Gastrocnemius medialis (tissue), 4 donors: Measurements from ENCODE around the gene CAMK2D. TPM values are rescaled to one million over a fixed set of nuclear protein-coding genes. Genes with fewer than 3 reads are reported as not detected.
A peak's percentile ranks its signal among the peaks of the same experiment; 100 is the strongest.

Experiments
- ATAC-seq, 2 donors: fragments of 150-250 bp; one replicate each; pipeline ENCODE4 v1.9.1; 2016
- DNase-seq, 2 donors: peaks; one replicate each; pipeline ENCODE4 v3.0.0-alpha.2; 2019
- H3K27ac ChIP-seq, 4 donors: fragments of 200-600 bp; sonication (generic); 1 replicate in 1 of 4; 2 replicates in 3 of 4; pipeline ENCODE4 v1.5.1; 2016 to 2018; ENCODE audit warnings: mild to moderate bottlenecking in 2 of 4, moderate library complexity in 1 of 4
- H3K27me3 ChIP-seq, 3 donors: fragments of 200-600 bp; sonication (generic) in 2 of 3; 1 replicate in 1 of 3; 2 replicates in 2 of 3; pipeline versions ENCODE4 v1.5.1 to v1.6.0; 2016 to 2019; ENCODE audit warnings: mild to moderate bottlenecking in 1 of 3, moderate library complexity in 1 of 3
- H3K36me3 ChIP-seq, 2 donors: fragments of 200-600 bp; sonication (generic) in 1 of 2; one replicate each; pipeline ENCODE4 v1.5.1; 2017 to 2018
- H3K4me1 ChIP-seq, 2 donors: fragments of 200-600 bp; sonication (generic) in 1 of 2; one replicate each; pipeline ENCODE4 v1.5.1; 2016 to 2017; ENCODE audit warnings: mild to moderate bottlenecking in 2 of 2
- H3K4me3 ChIP-seq, 4 donors: fragments of 200-600 bp; sonication (generic) in 3 of 4; 1 replicate in 1 of 4; 2 replicates in 3 of 4; pipeline ENCODE4 v1.5.1; 2016 to 2019; ENCODE audit warnings: mild to moderate bottlenecking in 2 of 4
- H3K9me3 ChIP-seq, 3 donors: fragments of 200-600 bp; sonication (generic) in 2 of 3; 1 replicate in 1 of 3; 2 replicates in 2 of 3; pipeline ENCODE4 v1.5.1; 2016 to 2019
- POLR2A ChIP-seq, 2 donors: fragments of 450-650 bp; IDR thresholded peaks; one replicate each; pipeline ENCODE4 v1.6.1; 2017; ENCODE audit warnings: antibody characterized with exemption in 2 of 2, mild to moderate bottlenecking in 2 of 2, moderate library complexity in 2 of 2
- in situ Hi-C, 4 donors: fragments of 200-750 bp; cut with MboI; loops; one replicate each; pipeline versions ENCODE4 v1.15.0 to v1.8.0; 2017; ENCODE audit warnings: low sequenced_read_pairs in 4 of 4
- intact Hi-C: fragments of 100-400 bp; cut with DNase I; formaldehyde crosslinking; loops from one replicate; pipeline ENCODE4 v1.15.1; 2023; ENCODE audit warnings: low total_unique reads
- total RNA-seq, 4 donors: library from RNA; depleted of rRNA; stranded (reverse); fragments of >200 nt; gene quantifications; one replicate each; pipeline versions ENCODE4 v1.1.0 to v1.2.3, GENCODE V29; 2016
- TF ChIP-seq, protein P1 (sequence below), 5 experiments: fragments of 450-650 bp in 3 of 5; fragments of 200-600 bp in 2 of 5; sonication (generic) in 2 of 5; IDR thresholded peaks in 4 of 5; conservative IDR thresholded peaks in 1 of 5; 1 replicate in 4 of 5; 2 replicates in 1 of 5; pipeline ENCODE4 v1.5.1; 2016 to 2019; ENCODE audit warnings: antibody characterized with exemption in 5 of 5, mild to moderate bottlenecking in 3 of 5, moderate library complexity in 3 of 5

The CAMK2D gene
- total RNA-seq, 4 donors from 2014 or later = 73.2 to 149 (median 119) TPM

DNA sequence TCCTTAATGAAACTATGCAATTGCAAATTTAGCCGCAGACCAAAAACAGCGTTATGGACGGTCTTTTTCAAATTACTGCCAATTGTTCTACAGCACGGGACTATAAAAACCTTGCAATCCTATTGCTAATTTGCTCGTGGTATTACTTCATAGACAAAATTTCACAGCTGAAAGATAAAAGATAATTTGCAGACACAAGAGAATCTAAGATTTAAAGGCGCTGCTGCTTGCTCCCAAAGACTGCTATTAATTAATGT is 1.4 kb upstream of the CAMK2D start:
- intact Hi-C loops (loop anchor here (5.0 kb wide), 3 partner anchors 126 to 316 kb away; no protein-coding TSS in a partner anchor), in situ Hi-C loops (loop anchor here in 3 of 4 donors (5.0 to 10.0 kb wide), 3 partner anchors 216 to 368 kb away; no protein-coding TSS in a partner anchor)
- ATAC-seq = no peak
- Histone ChIP-seq H3K27ac (peak overlapping the region; percentile 93 to 99 (median 98)), H3K9me3 (no peaks in the 10 kb centered on the region), H3K4me3 (peak overlapping the region; percentile 76 to 90 (median 86)), H3K36me3 (no peaks in the 10 kb centered on the region), H3K4me1 (peaks cover 19 to 20% of the 10 kb centered on the region in 2 donors), H3K27me3 (no peaks in the 10 kb centered on the region)
- no peak for DNase-seq
- TF ChIP-seq, protein P1, sequence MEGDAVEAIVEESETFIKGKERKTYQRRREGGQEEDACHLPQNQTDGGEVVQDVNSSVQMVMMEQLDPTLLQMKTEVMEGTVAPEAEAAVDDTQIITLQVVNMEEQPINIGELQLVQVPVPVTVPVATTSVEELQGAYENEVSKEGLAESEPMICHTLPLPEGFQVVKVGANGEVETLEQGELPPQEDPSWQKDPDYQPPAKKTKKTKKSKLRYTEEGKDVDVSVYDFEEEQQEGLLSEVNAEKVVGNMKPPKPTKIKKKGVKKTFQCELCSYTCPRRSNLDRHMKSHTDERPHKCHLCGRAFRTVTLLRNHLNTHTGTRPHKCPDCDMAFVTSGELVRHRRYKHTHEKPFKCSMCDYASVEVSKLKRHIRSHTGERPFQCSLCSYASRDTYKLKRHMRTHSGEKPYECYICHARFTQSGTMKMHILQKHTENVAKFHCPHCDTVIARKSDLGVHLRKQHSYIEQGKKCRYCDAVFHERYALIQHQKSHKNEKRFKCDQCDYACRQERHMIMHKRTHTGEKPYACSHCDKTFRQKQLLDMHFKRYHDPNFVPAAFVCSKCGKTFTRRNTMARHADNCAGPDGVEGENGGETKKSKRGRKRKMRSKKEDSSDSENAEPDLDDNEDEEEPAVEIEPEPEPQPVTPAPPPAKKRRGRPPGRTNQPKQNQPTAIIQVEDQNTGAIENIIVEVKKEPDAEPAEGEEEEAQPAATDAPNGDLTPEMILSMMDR (IDR thresholded peaks at IDR 0.05 in 4 of 5, conservative IDR thresholded peaks at IDR 0.05 in 1 of 5) = peak in 2 of 5 experiments; percentile 2 to 21
- TF ChIP-seq POLR2A (IDR thresholded peaks at IDR 0.05) = no peak

DNA sequence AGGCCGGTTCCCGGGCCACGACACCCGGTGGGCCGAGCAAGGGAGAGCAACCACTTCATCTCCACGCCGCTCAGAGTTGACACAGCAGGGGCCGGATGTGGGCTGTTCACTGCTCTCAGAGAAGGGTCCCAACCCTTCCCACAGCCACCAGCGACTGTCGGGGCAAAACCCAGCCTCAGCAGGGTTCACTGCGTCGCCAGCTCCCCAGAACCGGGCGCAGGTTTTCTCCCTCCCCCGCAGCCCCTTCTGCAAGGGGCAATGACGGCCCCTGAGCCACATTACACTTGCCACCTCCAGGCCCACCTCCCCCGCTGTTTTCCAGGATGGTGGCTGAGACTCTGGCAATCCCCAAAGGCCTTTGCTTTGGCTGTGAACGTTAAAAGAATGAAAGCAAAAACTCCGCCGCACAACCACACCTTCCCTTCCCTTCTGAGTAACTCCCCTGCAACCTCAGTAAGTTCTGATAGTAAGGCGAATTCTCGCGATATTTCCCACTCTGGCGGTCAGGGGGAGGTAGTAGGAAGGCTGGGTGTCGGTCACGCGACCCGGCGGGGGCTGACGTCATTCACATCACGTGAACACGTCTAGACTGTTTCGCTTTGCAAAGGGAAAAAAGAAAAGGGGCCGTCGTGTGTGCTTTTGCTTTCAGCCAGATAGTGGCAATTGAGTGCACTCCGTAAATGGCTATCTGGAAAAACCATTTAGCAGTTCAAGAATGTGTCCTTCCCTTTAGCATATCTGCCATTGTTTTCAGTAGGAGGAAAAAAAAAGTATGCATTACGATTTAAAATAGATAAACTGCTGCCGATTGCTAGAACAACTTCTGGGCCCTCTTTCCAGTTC is 869 bp upstream of the CAMK2D start:
- Histone ChIP-seq H3K4me3 (peak overlapping the region; percentile 76 to 90 (median 86)), H3K27me3 (no peaks in the 10 kb centered on the region), H3K9me3 (no peaks in the 10 kb centered on the region), H3K27ac (peak overlapping the region; percentile 93 to 99 (median 98)), H3K4me1 (peaks cover 24 to 25% of the 10 kb centered on the region in 2 donors), H3K36me3 (no peaks in the 10 kb centered on the region)
- ATAC-seq = peak; percentile 75 to 81
- intact Hi-C loops = loop anchor here (5.0 kb wide), 3 partner anchors 125 to 315 kb away; no protein-coding TSS in a partner anchor
- DNase-seq = peak; percentile 98 to 99
- in situ Hi-C loops = loop anchor here in 3 of 4 donors (5.0 to 10.0 kb wide), 3 partner anchors 215 to 368 kb away; no protein-coding TSS in a partner anchor
- TF ChIP-seq, protein P1 (IDR thresholded peaks at IDR 0.05 in 4 of 5, conservative IDR thresholded peaks at IDR 0.05 in 1 of 5) = peak in 1 of 5 experiments; percentile 9
- TF ChIP-seq POLR2A (IDR thresholded peaks at IDR 0.05) = peak; percentile 95

DNA sequence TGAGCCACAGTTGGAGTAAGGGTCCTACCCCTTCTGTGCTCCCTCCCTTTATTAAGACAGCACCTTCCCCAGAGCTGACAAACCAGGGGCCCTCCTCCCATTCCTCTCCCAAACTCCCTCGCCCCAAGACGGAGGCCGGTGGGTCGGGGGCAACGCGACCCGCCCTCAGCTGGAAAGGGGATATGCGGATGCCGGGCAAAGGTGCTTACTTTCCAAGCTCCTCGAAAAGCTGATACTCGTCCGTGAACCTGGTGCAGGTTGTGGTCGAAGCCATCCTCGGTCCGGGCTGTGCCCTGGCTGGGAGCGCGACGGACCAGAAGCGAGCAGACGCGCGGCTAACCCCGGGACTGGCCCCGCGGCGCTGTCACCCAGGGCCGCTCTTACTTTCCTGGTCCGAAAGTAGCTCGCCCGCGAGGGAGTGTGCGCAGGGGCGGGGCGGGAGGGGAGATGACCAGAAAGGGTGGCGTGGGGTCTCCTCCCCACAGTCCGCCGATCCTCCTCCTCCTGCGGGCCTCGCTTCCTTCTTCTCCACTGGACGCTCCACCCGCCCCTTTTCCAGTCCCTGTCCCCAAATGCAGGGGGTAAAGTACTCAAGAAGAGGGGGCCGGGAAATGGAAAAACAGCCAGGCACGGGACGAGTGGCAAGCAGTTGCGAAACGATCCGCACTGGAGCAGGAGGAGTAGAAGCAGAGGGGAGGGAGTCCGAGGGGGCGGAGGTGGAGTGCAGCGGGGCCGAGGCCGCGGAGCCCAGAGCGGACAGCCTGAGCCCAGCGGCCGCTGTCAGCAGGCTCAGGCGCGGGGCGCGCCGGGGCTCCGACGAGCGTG is 531 bp downstream of the CAMK2D start:
- DNase-seq = peak; percentile 70 to 79
- intact Hi-C loops = loop anchor here (1.0 to 5.0 kb wide), 7 partner anchors 54 to 367 kb away; no protein-coding TSS in a partner anchor
- H3K4me1 ChIP-seq = peaks cover 32 to 36% of the 10 kb centered on the region in 2 donors
- TF ChIP-seq, protein P1 (IDR thresholded peaks at IDR 0.05 in 4 of 5, conservative IDR thresholded peaks at IDR 0.05 in 1 of 5) = no peak
- no peak for TF ChIP-seq POLR2A (IDR thresholded peaks at IDR 0.05)
- H3K27ac ChIP-seq = peak overlapping the region; percentile 93 to 99 (median 98)
- peak; percentile 52 to 61 for ATAC-seq
- peak overlapping the region; percentile 76 to 90 (median 86) for H3K4me3 ChIP-seq
- no peaks in the 10 kb centered on the region for H3K9me3 ChIP-seq
- in situ Hi-C loops = loop anchor here in 3 of 4 donors (5.0 to 10.0 kb wide), 3 partner anchors 214 to 366 kb away; no protein-coding TSS in a partner anchor
- H3K36me3 ChIP-seq = no peaks in the 10 kb centered on the region
- H3K27me3 ChIP-seq = no peaks in the 10 kb centered on the region

DNA sequence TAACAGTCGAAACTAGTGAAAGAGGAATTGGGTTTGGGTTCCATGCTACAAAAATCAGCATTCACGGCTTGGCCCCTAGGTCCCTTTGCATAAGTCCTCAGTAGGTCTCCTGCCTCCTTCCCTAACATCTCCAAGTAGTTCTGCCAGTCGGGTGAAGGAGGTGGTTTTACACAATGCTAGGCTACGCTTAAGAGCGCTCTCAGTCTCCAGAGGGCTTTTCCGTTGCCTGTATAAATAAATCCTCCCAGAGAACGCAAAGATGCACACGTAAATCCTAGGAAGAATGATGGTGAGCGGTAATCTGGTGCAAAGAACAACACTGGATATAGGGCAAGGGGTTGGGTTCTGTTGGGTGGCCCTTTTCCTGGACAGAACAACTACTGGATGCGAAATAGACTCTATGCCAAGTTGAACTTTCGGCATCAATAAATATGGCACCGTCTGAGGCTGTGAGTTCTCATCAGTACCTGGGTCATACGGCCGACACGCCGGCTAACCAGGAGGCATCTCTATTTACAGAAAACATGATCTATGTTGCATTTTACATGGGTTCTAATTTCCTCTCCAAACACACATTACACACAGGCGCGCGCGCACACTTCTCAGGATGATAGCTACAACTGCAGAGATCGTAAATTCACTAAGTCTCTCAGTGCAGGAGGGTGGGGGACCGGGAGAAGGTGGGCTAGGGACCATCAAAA is 1.3 kb downstream of the CAMK2D start:
- peak; percentile 5 to 19 for ATAC-seq
- no peaks in the 10 kb centered on the region for H3K27me3 ChIP-seq

More for the DNA sequence above, 1.3 kb downstream of the CAMK2D start:
- H3K36me3 ChIP-seq = peaks cover 0 to 5% of the 10 kb centered on the region in 2 donors
- no peak for TF ChIP-seq POLR2A (IDR thresholded peaks at IDR 0.05)
- TF ChIP-seq, protein P1 (IDR thresholded peaks at IDR 0.05 in 4 of 5, conservative IDR thresholded peaks at IDR 0.05 in 1 of 5) = no peak
- H3K4me3 ChIP-seq = peak overlapping the region; percentile 76 to 90 (median 86)
- peak; percentile 15 to 56 for DNase-seq
- no peaks in the 10 kb centered on the region for H3K9me3 ChIP-seq
- in situ Hi-C loops = loop anchor here in 3 of 4 donors (5.0 to 10.0 kb wide), 3 partner anchors 213 to 365 kb away; no protein-coding TSS in a partner anchor
- peaks cover 32 to 43% of the 10 kb centered on the region in 2 donors for H3K4me1 ChIP-seq
- peak overlapping the region; percentile 93 to 99 (median 98) for H3K27ac ChIP-seq
- intact Hi-C loops = loop anchor here (2.0 to 5.0 kb wide), 4 partner anchors 75 to 313 kb away; no protein-coding TSS in a partner anchor
